ENCODE data around the gene GRWD1. TPM values are rescaled to one million over a fixed set of nuclear protein-coding genes. Genes with fewer than 3 reads are reported as not detected.

GRWD1 gene
- polyA plus RNA-seq, 1 experiment, result 20.0 TPM

GRCh38 chr19:48405010-48405659, 40.6 kb upstream of the GRWD1 start:
- no peak overlapping the region for H3K4me3 ChIP-seq (ENCODE audit: low read depth, low read length)
- no peaks in the 10 kb centered on the region for H3K36me3 ChIP-seq (ENCODE audit: control insufficient read depth, insufficient read depth, low read length)
- H3K27me3 ChIP-seq (ENCODE audit: control insufficient read depth, insufficient read depth, low read length), result no peaks in the 10 kb centered on the region
- ChIA-PET POLR2A (no interaction called here), CTCF (interaction anchor here (1.9 kb wide), 1 partner anchor 14 kb away, joined by 5 read pairs; the partner anchor contains the start of gene KDELR1)
- TF ChIP-seq CTCF (IDR thresholded peaks at IDR 0.05; ENCODE audit: insufficient read depth, low read depth, low read length), result no peak
- no peak for DNase-seq (ENCODE audit: low read depth)

GRCh38 chr19:48405850-48406249, 39.9 kb upstream of the GRWD1 start:
- H3K36me3 ChIP-seq (ENCODE audit: control insufficient read depth, insufficient read depth, low read length), result no peaks in the 10 kb centered on the region
- no peak overlapping the region for H3K4me3 ChIP-seq (ENCODE audit: low read depth, low read length)
- DNase-seq (ENCODE audit: low read depth), result no peak
- no peak for TF ChIP-seq CTCF (IDR thresholded peaks at IDR 0.05; ENCODE audit: insufficient read depth, low read depth, low read length)
- no peaks in the 10 kb centered on the region for H3K27me3 ChIP-seq (ENCODE audit: control insufficient read depth, insufficient read depth, low read length)
- POLR2A ChIA-PET, result no interaction called here
- CTCF ChIA-PET, result interaction anchor here (1.2 kb wide), 1 partner anchor 15 kb away, joined by 4 read pairs; the partner anchor contains the start of gene KDELR1

- H3K27me3 ChIP-seq (ENCODE audit: control insufficient read depth, insufficient read depth, low read length), result no peaks in the 10 kb centered on the region
- CTCF ChIA-PET, result interaction anchor here (1.0 kb wide), 1 partner anchor 12 kb away, joined by 3 read pairs; no protein-coding TSS in a partner anchor
- no peak overlapping the region for H3K4me3 ChIP-seq (ENCODE audit: low read depth, low read length)
- H3K36me3 ChIP-seq (ENCODE audit: control insufficient read depth, insufficient read depth, low read length), result no peaks in the 10 kb centered on the region
- POLR2A ChIA-PET, result no interaction called here
- TF ChIP-seq CTCF (IDR thresholded peaks at IDR 0.05; ENCODE audit: insufficient read depth, low read depth, low read length), result no peak
- no peak for DNase-seq (ENCODE audit: low read depth)
Measured at GRCh38 chr19:48413879-48414587, 31.8 kb upstream of the GRWD1 start.

GRCh38 chr19:48415395-48415794, 30.4 kb upstream of the GRWD1 start:
- no peak for DNase-seq (ENCODE audit: low read depth)
- no peaks in the 10 kb centered on the region for H3K36me3 ChIP-seq (ENCODE audit: control insufficient read depth, insufficient read depth, low read length)
- CTCF ChIA-PET, result no interaction called here
- no peak overlapping the region for H3K4me3 ChIP-seq (ENCODE audit: low read depth, low read length)
- no peaks in the 10 kb centered on the region for H3K27me3 ChIP-seq (ENCODE audit: control insufficient read depth, insufficient read depth, low read length)
- no peak for TF ChIP-seq CTCF (IDR thresholded peaks at IDR 0.05; ENCODE audit: insufficient read depth, low read depth, low read length)
- POLR2A ChIA-PET, result no interaction called here

- ChIA-PET CTCF (no interaction called here), POLR2A (no interaction called here)
- no peak for DNase-seq (ENCODE audit: low read depth)
- no peaks in the 10 kb centered on the region for H3K36me3 ChIP-seq (ENCODE audit: control insufficient read depth, insufficient read depth, low read length)
- no peak for TF ChIP-seq CTCF (IDR thresholded peaks at IDR 0.05; ENCODE audit: insufficient read depth, low read depth, low read length)
- no peak overlapping the region for H3K4me3 ChIP-seq (ENCODE audit: low read depth, low read length)
- no peaks in the 10 kb centered on the region for H3K27me3 ChIP-seq (ENCODE audit: control insufficient read depth, insufficient read depth, low read length)
Measured at GRCh38 chr19:48415806-48416221, 30.0 kb upstream of the GRWD1 start.

Data from BJ (cell line).